22Rv1 (cell line): ENCODE measurements around the gene ATXN7L1.

Experiments
- ZFX ChIP-seq: fragments of 450-650 bp; IDR thresholded peaks from 2 replicates; pipeline ENCODE4 v1.6.1; 2017; ENCODE audit warnings: antibody characterized with exemption, borderline replicate concordance
- TF ChIP-seq, protein P1 (sequence below): fragments of 450-650 bp; IDR thresholded peaks from 2 replicates; pipeline ENCODE4 v1.5.1; 2017; ENCODE audit warnings: mild to moderate bottlenecking

GRCh38 chr7:105665684-105666083 lies 210.7 kb downstream of the ATXN7L1 start:
- TF ChIP-seq, protein P1, sequence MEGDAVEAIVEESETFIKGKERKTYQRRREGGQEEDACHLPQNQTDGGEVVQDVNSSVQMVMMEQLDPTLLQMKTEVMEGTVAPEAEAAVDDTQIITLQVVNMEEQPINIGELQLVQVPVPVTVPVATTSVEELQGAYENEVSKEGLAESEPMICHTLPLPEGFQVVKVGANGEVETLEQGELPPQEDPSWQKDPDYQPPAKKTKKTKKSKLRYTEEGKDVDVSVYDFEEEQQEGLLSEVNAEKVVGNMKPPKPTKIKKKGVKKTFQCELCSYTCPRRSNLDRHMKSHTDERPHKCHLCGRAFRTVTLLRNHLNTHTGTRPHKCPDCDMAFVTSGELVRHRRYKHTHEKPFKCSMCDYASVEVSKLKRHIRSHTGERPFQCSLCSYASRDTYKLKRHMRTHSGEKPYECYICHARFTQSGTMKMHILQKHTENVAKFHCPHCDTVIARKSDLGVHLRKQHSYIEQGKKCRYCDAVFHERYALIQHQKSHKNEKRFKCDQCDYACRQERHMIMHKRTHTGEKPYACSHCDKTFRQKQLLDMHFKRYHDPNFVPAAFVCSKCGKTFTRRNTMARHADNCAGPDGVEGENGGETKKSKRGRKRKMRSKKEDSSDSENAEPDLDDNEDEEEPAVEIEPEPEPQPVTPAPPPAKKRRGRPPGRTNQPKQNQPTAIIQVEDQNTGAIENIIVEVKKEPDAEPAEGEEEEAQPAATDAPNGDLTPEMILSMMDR, result no peak
- TF ChIP-seq ZFX, result no peak
